HepG2 (cell line): ENCODE measurements around the gene RASA4B. TPM values are rescaled to one million over a fixed set of nuclear protein-coding genes. Genes with fewer than 3 reads are reported as not detected.

ENCODE experiments used
- ATAC-seq: fragments of 200-7000 bp; cut with Tn5 transposase; 3 replicates; pipeline ENCODE4 v1.9.1; 2020; ENCODE audit warnings: mild to moderate bottlenecking, moderate library complexity
- BruUV-seq: library from RNA; stranded (reverse); fragments of 400-500 nt; replicated peaks from 2 replicates; lab custom pipeline; 2021; lab: Mats Ljungman, UMichigan
- CTCF ChIA-PET: fragments of 300-600 bp; formaldehyde crosslinking; extraction: SDS; loops from one replicate; lab custom pipeline; 2021; ENCODE audit warnings: low total read pairs, inconsistent platforms, low intra/inter-chr PET ratio; lab: Yijun Ruan, JAX
- POLR2A ChIA-PET: fragments of 350-600 bp; sonication (Branson Sonifier 250); formaldehyde crosslinking; loops from one replicate; lab custom pipeline; 2020; ENCODE audit warnings: antibody characterized with exemption, inconsistent platforms; lab: Yijun Ruan, JAX
- DNase-seq: peaks from one replicate; pipeline ENCODE4 v3.0.0-alpha.2; 2015; ENCODE audit warnings: low spot score
- FAIRE-seq: peaks from 3 replicates; lab custom pipeline; 2011; peaks lifted over from hg19 to GRCh38; lab: Jason Lieb, UNC
- H2AFZ ChIP-seq: one replicate; pipeline ENCODE4 v1.6.1; 2011; ENCODE audit warnings: low read length, inconsistent platforms
- H3K27ac ChIP-seq: fragments of 300-600 bp; 3 replicates; pipeline ENCODE4 v1.8.0; 2011; ENCODE audit warnings: mixed run types, mild to moderate bottlenecking, mixed read lengths, low read length, inconsistent platforms; ENCODE audit not compliant: insufficient read depth; ENCODE audit errors: extremely low read length
- H3K27me3 ChIP-seq, 2 experiments: fragments of 200-600 bp in 1 of 2; 2 replicates in 1 of 2; 3 replicates in 1 of 2; pipeline versions ENCODE4 v1.6.0 to v1.8.0; 2011; ENCODE audit warnings: low read length in 2 of 2, mild to moderate bottlenecking in 2 of 2, moderate library complexity in 2 of 2, inconsistent platforms in 1 of 2; ENCODE audit not compliant: insufficient read depth in 2 of 2, control insufficient read depth in 1 of 2
- H3K36me3 ChIP-seq, 2 experiments: fragments of 200-600 bp in 1 of 2; replicated peaks in 1 of 2; 2 replicates in 1 of 2; 3 replicates in 1 of 2; pipeline versions ENCODE4 v1.5.1 to v1.8.0; 2011; ENCODE audit warnings: low read length in 2 of 2, inconsistent platforms in 1 of 2; ENCODE audit not compliant: insufficient read depth in 2 of 2, control insufficient read depth in 1 of 2
- H3K4me1 ChIP-seq: 2 replicates; pipeline ENCODE4 v1.5.1; 2012; ENCODE audit warnings: low read length, inconsistent platforms; ENCODE audit not compliant: insufficient read depth
- H3K4me2 ChIP-seq: 2 replicates; pipeline ENCODE4 v1.6.0; 2011; ENCODE audit warnings: low read depth, low read length, inconsistent platforms
- H3K4me3 ChIP-seq, 3 experiments: fragments of 200-600 bp in 1 of 3; sonication (generic), shearing (Covaris generic) in 1 of 3; replicated peaks in 1 of 3; 2 replicates each; pipeline ENCODE4 v1.5.1; 2011 to 2016; ENCODE audit warnings: low read length in 3 of 3, inconsistent platforms in 2 of 3, low read depth in 2 of 3, mild to moderate bottlenecking in 2 of 3, control low read depth in 1 of 3, mixed read lengths in 1 of 3; ENCODE audit not compliant: insufficient read depth in 1 of 3
- H3K79me2 ChIP-seq: one replicate; pipeline ENCODE4 v1.6.1; 2011; ENCODE audit warnings: low read length, inconsistent platforms; ENCODE audit not compliant: insufficient read depth
- H3K9ac ChIP-seq: 2 replicates; pipeline ENCODE4 v1.6.0; 2011; ENCODE audit warnings: mild to moderate bottlenecking, low read depth, low read length, inconsistent platforms; ENCODE audit not compliant: insufficient read depth
- H3K9me3 ChIP-seq: 2 replicates; pipeline ENCODE4 v1.5.1; 2012; ENCODE audit warnings: mild to moderate bottlenecking, low read length
- H4K20me1 ChIP-seq: 2 replicates; pipeline ENCODE4 v1.6.0; 2011; ENCODE audit warnings: inconsistent platforms, mild to moderate bottlenecking, low read length, moderate library complexity; ENCODE audit not compliant: insufficient read depth
- AGO2 ChIP-seq: fragments of 200-400 bp; formaldehyde crosslinking; optimal IDR thresholded peaks from 2 replicates; pipeline ENCODE3; 2017; ENCODE audit warnings: mild to moderate bottlenecking, low read depth, low read length, moderate library complexity
- BRD4 ChIP-seq: sonication (generic); formaldehyde crosslinking; IDR thresholded peaks from 2 replicates; pipeline ENCODE4 v1.4.0; 2020; ENCODE audit warnings: missing genetic modification reagents
- FLYWCH1 ChIP-seq: sonication (generic); formaldehyde crosslinking; IDR thresholded peaks from 2 replicates; pipeline ENCODE4 v1.8.1; 2023; ENCODE audit warnings: mild to moderate bottlenecking, missing genetic modification reagents
- GPN1 ChIP-seq: sonication (generic); formaldehyde crosslinking; IDR thresholded peaks from 2 replicates; pipeline ENCODE4 v1.5.1; 2020; ENCODE audit warnings: missing genetic modification reagents, borderline replicate concordance
- JDP2 ChIP-seq: sonication (generic); formaldehyde crosslinking; IDR thresholded peaks from 2 replicates; pipeline ENCODE4 v1.8.1; 2022; ENCODE audit warnings: missing genetic modification reagents, borderline replicate concordance
- KLF13 ChIP-seq: sonication (generic); formaldehyde crosslinking; IDR thresholded peaks from 2 replicates; pipeline ENCODE4 v1.4.0; 2020; ENCODE audit warnings: mild to moderate bottlenecking, missing genetic modification reagents
- NCOA2 ChIP-seq: sonication (generic); formaldehyde crosslinking; IDR thresholded peaks from 2 replicates; pipeline ENCODE4 v1.8.0; 2022; ENCODE audit warnings: inconsistent platforms
- NFYC ChIP-seq: IDR thresholded peaks from 2 replicates; pipeline ENCODE4 v1.6.1; 2016; ENCODE audit warnings: missing genetic modification reagents, missing compliant biosample characterization
- PRPF4 ChIP-seq: fragments of 200-400 bp; formaldehyde crosslinking; IDR thresholded peaks from 2 replicates; pipeline ENCODE4 v1.6.1; 2016; ENCODE audit warnings: low read length, low read depth; ENCODE audit not compliant: poor library complexity, severe bottlenecking
- RBFOX2 ChIP-seq: fragments of 200-400 bp; formaldehyde crosslinking; IDR thresholded peaks from 2 replicates; pipeline ENCODE4 v1.6.1; 2017; ENCODE audit warnings: low read depth, mild to moderate bottlenecking, low read length
- RBM39 ChIP-seq: fragments of 200-400 bp; formaldehyde crosslinking; IDR thresholded peaks from one replicate; pipeline ENCODE4 v1.6.1; 2018; ENCODE audit warnings: antibody characterized with exemption, mild to moderate bottlenecking, low read depth, low read length; ENCODE audit not compliant: poor library complexity, severe bottlenecking
- TRIM24 ChIP-seq: sonication (generic); formaldehyde crosslinking; IDR thresholded peaks from 2 replicates; pipeline ENCODE4 v1.8.0; 2022; ENCODE audit warnings: mild to moderate bottlenecking, missing genetic modification reagents
- ZNF160 ChIP-seq: sonication (generic); formaldehyde crosslinking; IDR thresholded peaks from 2 replicates; pipeline ENCODE4 v1.8.0; 2022; ENCODE audit warnings: mild to moderate bottlenecking, inconsistent platforms, missing genetic modification reagents
- ZNF598 ChIP-seq: sonication (generic); formaldehyde crosslinking; IDR thresholded peaks from 2 replicates; pipeline ENCODE4 v1.5.1; 2020; ENCODE audit warnings: mild to moderate bottlenecking, missing genetic modification reagents, borderline replicate concordance
- ZNF644 ChIP-seq: IDR thresholded peaks from 2 replicates; pipeline ENCODE4 v1.6.1; 2016; ENCODE audit warnings: low read depth
- WGBS: methylation state at CpG from one replicate; pipeline ENCODE4 v1.1.6; 2017; ENCODE audit warnings: low lambda C conversion rate; 5-methylcytosine and 5-hydroxymethylcytosine counted together
- in situ Hi-C: cut with HindIII; loops from 2 replicates; pipeline ENCODE4 v1.10.0; 2017; ENCODE audit warnings: low pct_unique_long_range_greater_than_20kb; ENCODE audit not compliant: extremely low pct_ligation_motif_present
- intact Hi-C: fragments of 100-400 bp; cut with micrococcal nuclease; formaldehyde crosslinking; loops from one replicate; pipeline ENCODE4 v1.10.0; 2022; ENCODE audit not compliant: unreplicated experiment
- polyA plus RNA-seq, 8 experiments: library from polyadenylated mRNA; depleted of rRNA in 3 of 8; stranded (reverse) in 7 of 8; unstranded in 1 of 8; fragments of >200 nt; fragmentation: Illumina TruSeq in 4 of 8; extraction: Trizol in 4 of 8; gene quantifications; 2 replicates each; pipeline versions ENCODE4 v1.2.1 to v1.2.3, GENCODE V29; 2011 to 2016; ENCODE audit warnings: low read depth in 4 of 8, missing spikeins in 1 of 8, mixed read lengths in 1 of 8; ENCODE audit not compliant: insufficient read depth in 1 of 8
- total RNA-seq, 5 experiments: library from RNA; depleted of rRNA; stranded (reverse); fragments of >200 nt; fragmentation: Illumina TruSeq; extraction: Trizol; gene quantifications; 2 replicates each; pipeline ENCODE4 v1.2.3, GENCODE V29; 2016; ENCODE audit warnings: low read depth in 1 of 5
- TF ChIP-seq, protein P1 (sequence below): sonication (generic); formaldehyde crosslinking; IDR thresholded peaks from 2 replicates; pipeline ENCODE4 v1.8.0; 2022; ENCODE audit warnings: mild to moderate bottlenecking, missing genetic modification reagents, moderate library complexity
- TF ChIP-seq, protein P2 (sequence below): sonication (generic); formaldehyde crosslinking; IDR thresholded peaks from 2 replicates; pipeline ENCODE4 v1.5.0; 2020; ENCODE audit warnings: mild to moderate bottlenecking, low read depth, missing genetic modification reagents, borderline replicate concordance

The RASA4B gene
- total and polyA plus RNA-seq, 2 of the 13 experiments (the other 11 are each of a cell fraction or from before 2014, with no cell fraction given): 0.82 to 1.3 TPM

DNA sequence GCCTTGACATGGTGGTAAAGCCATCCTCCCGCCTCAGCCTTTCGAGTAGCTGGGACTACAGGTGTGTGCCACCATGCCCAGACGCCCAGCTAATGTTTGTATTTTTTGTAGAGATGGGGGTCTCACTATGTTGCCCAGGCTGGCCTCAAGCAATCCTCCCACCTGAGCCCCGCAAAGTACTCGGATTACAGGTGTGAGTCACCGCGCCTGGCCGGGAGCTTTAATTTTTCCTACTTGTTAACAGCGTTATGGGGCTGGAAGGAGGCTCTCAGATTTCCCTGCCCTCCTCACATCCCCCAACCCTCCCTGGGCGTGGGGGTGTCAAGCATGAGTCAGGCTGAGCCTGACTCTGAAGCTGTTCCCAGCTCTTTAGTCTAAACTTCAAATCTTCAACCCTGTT, 61.2 kb downstream of the RASA4B start (continued):
- TF ChIP-seq, protein P1, sequence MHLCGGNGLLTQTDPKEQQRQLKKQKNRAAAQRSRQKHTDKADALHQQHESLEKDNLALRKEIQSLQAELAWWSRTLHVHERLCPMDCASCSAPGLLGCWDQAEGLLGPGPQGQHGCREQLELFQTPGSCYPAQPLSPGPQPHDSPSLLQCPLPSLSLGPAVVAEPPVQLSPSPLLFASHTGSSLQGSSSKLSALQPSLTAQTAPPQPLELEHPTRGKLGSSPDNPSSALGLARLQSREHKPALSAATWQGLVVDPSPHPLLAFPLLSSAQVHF (CRISPR knock-in tag): no peak
- no peak for TF ChIP-seq NCOA2
- TF ChIP-seq ZNF160: no peak
- TF ChIP-seq FLYWCH1 (CRISPR knock-in tag): no peak
- TF ChIP-seq KLF13 (CRISPR knock-in tag): no peak
- TF ChIP-seq TRIM24 (CRISPR knock-in tag): no peak
- no peak for TF ChIP-seq ZNF598 (CRISPR knock-in tag)
- no peak for TF ChIP-seq PRPF4
- TF ChIP-seq RBM39: no peak
- TF ChIP-seq BRD4 (CRISPR knock-in tag): no peak
- TF ChIP-seq, protein P2, sequence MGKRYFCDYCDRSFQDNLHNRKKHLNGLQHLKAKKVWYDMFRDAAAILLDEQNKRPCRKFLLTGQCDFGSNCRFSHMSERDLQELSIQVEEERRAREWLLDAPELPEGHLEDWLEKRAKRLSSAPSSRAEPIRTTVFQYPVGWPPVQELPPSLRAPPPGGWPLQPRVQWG (CRISPR knock-in tag): no peak
- TF ChIP-seq GPN1 (CRISPR knock-in tag): no peak

DNA sequence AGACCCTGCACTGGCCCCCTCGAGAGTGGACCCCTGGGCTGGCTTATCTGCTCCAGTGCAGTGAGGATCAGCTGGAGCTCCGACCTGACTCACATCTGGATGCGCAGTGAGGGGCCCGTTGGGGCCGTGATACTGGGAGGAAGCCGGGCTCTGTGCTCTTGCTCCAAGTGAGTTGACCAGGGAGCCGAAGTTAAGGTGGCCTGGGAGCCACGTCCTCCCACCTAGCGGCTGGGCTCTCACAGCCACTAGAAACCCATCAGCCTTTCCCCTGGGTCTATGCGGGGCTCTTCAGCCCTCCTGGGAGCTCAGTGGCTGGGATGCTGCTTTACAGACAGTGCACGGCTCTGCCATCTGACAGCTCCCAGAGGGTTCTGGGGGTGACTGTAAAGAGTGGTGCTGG, 62.0 kb downstream of the RASA4B start:
- no peak overlapping the region for H2AFZ ChIP-seq
- POLR2A ChIA-PET: no interaction called here
- FAIRE-seq: no peak
- no peaks in the 10 kb centered on the region for H3K27me3 ChIP-seq
- H4K20me1 ChIP-seq: no peaks in the 10 kb centered on the region
- in situ Hi-C loops: no loop called here
- H3K79me2 ChIP-seq: no peaks in the 10 kb centered on the region
- WGBS: 83% methylated on average over 1 of the region's 11 CpGs
- TF ChIP-seq ZNF644 (CRISPR knock-in tag) (no peak), JDP2 (no peak), RBFOX2 (0 out of 2 replicates have a peak, but pooled peaks have one; percentile 27), AGO2 (peak; percentile 66), NFYC (CRISPR knock-in tag) (no peak)
- TF ChIP-seq, all 625 proteins: peak for 2
- no peak overlapping the region for H3K9ac ChIP-seq
- intact Hi-C loops: no loop called here
- no peak overlapping the region for H3K4me2 ChIP-seq
- no TSS peak for BruUV-seq
- peaks cover 16% of the 10 kb centered on the region for H3K4me1 ChIP-seq
- peaks cover 9 to 12% of the 10 kb centered on the region in 2 experiments; a peak in 3 of 5 replicates for H3K36me3 ChIP-seq
- CTCF ChIA-PET: no interaction called here
- ATAC-seq (no peak), DNase-seq (no peak)
- H3K27ac ChIP-seq: no peak overlapping the region
- H3K4me3 ChIP-seq: no peak overlapping the region
- no peaks in the 10 kb centered on the region for H3K9me3 ChIP-seq
